Brain pericyte (primary cell): ENCODE measurements around the gene ARHGAP42.
A peak's percentile ranks its signal among the peaks of the same experiment; 100 is the strongest.
"Not testable (repeated sequence)": the region's sequence is repeated elsewhere in the genome, so short reads cannot be mapped to it uniquely, and the experiment has no call there.

Experiments used
- DNase-seq: peaks from one replicate; pipeline ENCODE4 v3.0.0-alpha.2; 2012; ENCODE audit warnings: low read depth, low spot score

Gene ARHGAP42, protein sequence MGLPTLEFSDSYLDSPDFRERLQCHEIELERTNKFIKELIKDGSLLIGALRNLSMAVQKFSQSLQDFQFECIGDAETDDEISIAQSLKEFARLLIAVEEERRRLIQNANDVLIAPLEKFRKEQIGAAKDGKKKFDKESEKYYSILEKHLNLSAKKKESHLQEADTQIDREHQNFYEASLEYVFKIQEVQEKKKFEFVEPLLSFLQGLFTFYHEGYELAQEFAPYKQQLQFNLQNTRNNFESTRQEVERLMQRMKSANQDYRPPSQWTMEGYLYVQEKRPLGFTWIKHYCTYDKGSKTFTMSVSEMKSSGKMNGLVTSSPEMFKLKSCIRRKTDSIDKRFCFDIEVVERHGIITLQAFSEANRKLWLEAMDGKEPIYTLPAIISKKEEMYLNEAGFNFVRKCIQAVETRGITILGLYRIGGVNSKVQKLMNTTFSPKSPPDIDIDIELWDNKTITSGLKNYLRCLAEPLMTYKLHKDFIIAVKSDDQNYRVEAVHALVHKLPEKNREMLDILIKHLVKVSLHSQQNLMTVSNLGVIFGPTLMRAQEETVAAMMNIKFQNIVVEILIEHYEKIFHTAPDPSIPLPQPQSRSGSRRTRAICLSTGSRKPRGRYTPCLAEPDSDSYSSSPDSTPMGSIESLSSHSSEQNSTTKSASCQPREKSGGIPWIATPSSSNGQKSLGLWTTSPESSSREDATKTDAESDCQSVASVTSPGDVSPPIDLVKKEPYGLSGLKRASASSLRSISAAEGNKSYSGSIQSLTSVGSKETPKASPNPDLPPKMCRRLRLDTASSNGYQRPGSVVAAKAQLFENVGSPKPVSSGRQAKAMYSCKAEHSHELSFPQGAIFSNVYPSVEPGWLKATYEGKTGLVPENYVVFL

DNA sequence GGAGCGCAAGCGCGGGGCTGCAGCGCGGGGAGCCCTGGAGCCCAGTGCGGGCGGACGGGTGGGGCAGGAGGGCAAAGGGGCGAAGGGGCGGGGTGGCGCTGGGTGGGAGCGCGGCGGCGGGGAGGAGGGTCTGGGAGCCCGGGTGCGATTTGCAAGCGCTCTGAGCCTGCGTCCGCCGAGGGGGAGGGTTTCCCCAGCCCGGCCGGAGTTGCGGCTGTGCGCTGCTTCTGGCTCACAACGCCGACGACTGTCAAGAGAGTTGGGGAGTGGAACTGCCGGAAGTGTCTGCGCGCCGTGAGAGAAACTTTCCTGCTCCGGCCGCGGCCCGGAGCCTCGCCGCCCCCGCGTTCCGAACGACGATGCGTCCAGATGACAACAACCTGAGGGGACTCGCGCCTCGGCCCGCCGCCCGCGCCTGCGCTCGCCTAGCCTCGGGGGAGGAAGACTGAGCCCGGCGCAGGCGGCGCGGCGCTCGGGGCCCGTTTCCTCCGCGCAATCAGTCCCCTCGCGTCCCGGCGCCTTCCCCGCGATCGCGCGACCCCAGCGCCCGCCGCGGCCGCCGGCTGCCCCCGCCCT is at the start of gene ARHGAP42:
Gene ARHGAP42 (plus strand): TSS at position 235 of the 576 bp plus-strand sequence. CDS start 391 bp downstream, outside the sequence.
- no peak for DNase-seq

DNA sequence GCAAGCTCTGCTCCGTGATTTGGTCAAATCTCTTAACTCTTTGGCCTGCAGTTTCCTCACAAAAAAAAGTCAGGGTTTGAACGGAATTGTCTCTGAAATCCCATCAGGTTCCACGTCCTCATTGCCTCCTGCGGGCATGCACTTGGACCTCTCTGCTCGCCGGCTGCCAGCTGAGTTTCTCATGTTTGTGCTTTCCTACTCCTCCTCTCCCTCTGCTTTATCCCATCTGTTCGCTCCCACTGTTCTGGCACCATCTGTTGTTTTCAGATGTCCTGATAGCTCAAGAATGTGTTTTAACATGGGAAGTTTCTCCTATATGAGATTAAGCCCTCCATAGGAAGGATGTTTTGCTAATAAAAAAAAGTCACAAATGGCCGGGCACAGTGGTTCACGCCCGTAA is 49.4 kb upstream of the ARHGAP42 start:
- peak; percentile 59 for DNase-seq

DNA sequence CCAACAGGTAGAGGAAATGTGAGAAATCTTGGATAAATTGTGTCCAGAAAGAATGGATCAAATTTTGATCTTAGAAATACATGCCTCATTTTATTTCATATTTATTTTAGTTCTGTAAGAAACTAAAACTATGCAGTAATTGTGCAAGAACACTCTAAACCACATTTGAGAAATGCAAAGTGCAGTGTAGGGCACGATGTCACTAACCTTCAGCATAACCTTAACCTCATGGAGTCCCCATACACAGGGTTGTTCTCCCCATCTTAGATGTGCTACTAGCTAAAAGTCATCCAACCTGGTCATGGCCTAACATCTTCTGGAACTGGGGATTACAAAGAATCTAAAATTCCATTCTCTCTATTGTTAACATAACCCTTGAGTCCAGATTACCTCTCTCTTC is 48.4 kb upstream of the ARHGAP42 start:
- DNase-seq, result no peak

DNA sequence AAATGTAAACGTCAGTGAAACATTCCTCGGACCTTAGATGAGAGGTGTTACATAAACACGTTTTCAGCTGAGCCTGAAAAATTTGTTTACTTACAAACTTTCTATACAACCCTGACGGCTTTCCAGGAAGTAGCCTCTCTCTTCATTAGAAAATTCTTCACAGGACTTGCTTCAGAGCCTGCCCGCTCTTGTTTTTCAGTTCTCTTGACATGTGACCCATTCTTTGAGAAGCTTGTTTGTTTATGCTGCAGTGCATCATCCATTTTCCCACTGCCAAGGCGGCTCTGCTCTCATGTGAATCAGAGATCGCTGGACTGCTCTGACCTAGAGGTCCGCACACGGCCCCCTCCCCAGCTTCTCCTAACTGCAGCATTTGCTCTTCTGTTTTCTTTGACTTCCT is 47.9 kb upstream of the ARHGAP42 start:
- DNase-seq, result peak; percentile 72

DNA sequence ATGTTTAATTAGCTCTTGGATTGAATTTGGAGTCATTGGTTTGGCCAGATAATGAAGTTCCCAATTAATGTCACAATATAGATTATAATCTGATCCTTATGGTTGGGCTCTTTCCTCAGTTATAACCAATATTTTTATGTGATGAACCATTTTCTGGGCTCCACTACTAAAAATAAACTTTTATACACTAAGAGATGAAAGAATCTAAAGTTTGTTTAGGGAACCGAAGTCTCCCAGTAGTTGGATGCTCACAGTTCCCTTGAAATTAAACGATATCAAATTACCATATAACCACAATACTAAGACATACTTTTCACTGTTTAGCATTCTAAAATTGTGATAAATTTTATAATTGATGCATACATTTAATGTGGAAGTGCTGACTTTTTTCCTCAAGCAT is 47.0 kb upstream of the ARHGAP42 start:
- DNase-seq, result no peak

DNA sequence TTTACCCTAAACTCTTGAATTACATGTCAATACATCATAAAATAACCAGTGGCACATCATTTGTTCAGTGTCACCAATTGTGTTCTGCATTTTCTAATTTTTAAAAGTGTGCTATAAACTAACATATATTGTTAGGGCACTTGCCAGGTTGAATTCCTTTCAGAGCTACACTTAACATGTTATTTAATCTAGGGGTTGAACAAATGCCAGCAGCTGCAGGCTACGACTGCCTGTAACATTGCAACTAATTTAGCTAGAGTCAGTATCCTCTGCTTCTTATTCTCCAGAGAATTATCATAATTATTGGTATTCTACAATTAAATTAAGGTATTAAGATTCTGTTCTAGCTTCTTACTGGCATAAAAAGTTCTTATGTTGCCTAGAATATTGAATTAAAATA is 46.4 kb upstream of the ARHGAP42 start:
- no peak for DNase-seq

DNA sequence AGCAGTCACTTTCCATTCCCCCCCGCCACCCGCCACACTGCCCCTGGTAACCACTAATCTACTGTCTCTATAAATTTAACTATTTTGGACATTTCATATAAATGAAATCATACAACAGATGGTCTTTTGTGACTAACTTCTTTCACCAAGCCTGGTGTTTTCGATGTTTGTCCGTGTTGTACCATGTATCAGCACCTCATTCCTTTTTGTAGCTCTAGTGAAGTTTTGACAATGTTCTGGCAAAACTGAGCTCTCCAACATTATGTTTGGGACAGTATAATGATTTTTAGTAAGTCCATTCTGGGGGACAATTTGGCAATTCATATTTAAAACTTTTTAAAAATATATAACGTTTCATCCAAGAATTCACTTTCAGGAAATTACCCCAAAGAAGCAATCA is 45.6 kb upstream of the ARHGAP42 start:
- DNase-seq, result no peak

DNA sequence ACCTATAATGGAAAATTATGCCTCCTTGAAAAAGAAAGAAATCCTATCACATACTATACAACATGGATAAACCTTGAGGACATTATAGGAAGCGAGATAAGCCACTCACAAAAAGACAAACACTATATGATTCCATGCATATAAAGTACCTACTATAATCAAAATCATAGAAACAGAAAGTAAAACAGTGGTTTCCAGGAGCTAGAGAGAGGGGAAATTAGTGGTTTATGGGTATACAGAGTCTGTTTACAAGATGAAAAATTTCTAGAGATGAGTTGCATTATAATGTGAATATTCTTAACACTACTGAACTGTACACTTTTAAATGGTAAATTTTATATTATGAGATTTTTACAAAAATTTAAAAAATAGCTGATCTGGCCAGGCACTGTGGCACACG is 40.5 kb upstream of the ARHGAP42 start:
- DNase-seq, result no peak

DNA sequence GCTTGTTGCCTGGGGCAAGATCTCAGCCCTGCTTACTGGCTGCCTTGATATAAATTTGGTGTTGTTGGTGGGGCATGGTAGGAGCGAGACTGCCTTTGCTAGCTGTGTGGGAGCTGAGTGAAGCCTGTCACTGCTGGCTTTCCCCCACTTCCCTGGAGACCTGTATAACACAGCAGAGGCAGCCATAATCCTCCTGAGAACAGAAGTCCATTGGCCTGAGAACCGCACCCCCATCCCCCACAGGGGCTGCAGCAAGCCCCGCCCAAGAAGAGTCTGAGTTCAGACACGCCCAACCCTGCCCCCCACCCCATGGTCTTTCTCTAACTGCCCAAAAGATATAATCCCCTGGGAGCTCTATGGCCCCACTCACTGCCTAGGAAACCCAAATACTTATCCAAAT is 39.2 kb upstream of the ARHGAP42 start:
- no peak for DNase-seq

DNA sequence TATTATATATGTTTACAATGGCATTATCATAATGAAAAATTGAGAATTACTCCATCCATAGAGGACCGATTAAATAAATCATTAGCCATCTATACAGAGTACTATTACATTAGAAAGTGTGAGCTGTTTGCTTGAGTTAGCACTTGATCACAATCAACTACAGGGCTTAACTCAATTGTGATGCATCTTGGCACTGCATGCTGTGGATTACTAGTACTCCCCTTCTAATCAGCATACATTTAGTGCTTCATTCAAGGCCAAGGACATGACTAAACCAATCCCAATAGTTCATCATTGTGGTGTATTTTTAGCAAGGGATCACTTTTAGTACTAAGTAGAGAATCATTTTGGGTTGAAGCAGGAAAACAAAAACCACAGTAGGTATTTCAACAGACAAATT is 23.5 kb upstream of the ARHGAP42 start:
- no peak for DNase-seq

DNA sequence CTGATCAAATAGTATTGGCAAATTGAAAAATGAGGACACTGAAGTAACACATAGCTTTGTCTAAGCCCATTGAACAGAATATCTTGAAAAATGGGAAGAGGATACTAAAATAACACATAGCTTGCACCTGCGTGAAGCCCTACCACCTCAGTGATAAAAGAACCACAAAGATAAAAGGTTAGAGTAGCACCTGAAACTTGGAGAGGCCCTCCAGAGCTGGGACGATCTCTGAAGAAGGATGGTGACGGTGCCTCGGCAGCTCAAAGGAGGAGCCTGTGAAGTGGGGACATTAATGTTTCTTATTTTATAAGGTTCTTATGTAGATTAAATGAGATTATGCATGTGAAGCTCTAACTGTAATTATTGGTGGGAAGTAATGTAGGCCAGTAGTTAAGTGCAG is 23.1 kb upstream of the ARHGAP42 start:
- no peak for DNase-seq

DNA sequence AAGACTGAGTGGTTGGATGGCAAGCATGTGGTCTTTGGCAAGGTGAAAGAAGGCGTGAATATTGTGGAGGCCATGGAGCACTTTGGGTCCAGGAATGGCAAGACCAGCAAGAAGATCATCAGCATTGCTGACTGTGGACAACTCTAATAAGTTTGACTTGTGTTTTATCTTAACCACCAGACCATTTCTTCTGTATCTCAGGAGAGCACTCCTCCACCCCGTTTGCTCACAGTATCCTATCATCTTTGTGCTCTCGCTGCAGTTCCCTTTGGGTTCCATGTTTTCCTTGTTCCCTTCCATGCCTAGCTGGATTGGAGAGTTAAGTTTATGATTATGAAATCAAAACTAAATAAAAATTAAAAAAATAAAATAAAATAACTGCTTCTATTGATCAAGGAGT is 20.3 kb upstream of the ARHGAP42 start:
- not testable (repeated sequence) for DNase-seq

DNA sequence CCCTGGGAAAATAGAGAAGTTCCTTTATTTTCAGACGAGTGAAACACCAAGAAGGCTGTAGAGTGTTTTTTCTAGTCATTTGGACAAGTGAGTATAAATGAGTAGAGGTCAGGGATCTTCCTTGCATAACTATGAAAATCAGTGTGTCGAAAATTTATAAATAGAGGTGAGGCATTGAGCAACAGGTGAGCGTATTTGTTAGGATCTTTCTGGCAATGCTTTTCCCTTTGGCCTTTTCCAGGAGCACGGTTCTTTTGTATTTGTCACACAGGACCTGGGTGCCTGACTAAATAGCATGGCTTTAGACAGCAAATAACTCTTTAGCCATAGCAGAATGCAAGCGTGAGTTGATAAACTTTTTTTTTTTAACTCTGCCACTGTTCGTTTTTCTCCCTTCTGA is 19.6 kb upstream of the ARHGAP42 start:
- no peak for DNase-seq

DNA sequence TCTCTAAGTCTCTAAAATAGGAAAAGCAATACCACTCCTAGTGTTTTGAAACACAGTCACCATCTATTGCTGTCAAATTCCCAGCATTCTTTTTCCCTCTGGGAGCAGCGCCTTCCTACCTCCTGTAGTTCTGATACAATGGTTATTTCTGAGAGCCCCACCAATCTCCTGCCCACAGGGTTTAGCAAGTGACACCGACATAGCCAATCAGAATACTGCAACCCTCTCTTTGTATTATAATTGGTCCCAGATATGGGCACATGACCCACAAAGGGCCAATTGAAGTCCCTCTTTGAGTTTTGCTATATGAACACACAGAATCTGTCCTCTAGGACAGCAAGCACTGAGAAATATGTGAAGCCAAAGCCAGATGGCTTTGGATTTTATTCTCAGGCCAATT is 16.9 kb upstream of the ARHGAP42 start:
- DNase-seq, result no peak

DNA sequence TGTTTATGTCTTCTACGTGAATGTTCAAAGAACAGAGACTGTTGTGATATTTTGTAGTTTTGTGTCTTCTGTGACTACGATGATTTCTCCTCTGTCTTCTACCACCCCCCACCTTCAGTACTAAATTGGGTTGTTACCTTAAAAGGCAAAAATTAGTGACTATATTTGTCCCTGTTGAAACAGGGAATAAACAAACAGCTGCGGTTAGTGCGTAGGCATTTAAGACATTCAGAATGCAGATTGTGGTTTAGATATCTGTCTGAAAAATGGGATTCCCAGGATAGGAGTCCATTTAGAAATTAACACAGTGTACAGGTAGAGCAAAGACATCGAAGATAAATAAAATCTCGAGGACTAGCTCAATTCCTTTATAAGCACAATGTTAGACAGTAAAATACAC is 15.6 kb upstream of the ARHGAP42 start:
- no peak for DNase-seq

DNA sequence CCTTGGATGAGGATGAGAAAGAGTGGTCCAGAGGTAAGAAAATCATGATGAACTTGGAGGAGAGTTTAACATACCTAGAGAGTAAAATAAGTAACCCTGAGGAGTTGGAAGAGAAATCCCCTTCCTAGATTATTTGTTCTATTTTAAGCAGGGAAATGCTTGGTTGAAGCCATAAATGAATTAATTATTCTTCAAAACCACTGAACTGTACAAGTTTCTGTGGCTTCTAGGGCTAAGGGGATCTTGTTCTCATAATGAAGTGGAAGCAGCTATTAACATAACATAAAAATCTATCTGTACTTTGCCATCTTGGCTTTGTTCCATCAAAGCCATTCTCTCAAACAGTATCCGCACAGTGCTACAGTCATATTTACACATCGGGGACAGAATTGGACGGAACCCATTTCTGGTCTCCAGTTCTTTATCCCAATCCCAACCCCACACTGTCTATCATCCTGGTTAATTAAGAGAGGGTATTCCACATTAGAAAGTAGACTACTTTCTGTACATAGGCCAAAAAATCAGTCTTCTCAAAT is 14.5 kb upstream of the ARHGAP42 start:
- no peak for DNase-seq

DNA sequence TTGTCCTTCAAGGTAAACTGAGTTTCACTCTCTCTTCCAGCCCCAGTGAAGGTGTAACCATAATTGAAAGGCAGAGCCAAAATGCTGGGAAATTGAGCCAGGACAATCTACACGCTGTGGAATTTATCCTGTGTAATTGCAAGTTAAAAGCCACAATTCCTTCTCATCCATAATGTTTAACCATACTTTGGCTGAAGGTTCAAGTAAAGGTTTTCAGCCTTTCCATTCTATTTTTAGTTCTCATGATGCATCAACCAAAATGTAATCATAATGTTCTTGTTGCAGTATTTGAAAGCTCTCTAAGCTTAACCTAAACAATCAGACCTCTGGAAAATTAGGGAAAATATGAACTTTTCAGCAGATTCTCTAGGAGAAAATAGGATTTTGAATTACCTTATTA is 14.0 kb upstream of the ARHGAP42 start:
- no peak for DNase-seq

DNA sequence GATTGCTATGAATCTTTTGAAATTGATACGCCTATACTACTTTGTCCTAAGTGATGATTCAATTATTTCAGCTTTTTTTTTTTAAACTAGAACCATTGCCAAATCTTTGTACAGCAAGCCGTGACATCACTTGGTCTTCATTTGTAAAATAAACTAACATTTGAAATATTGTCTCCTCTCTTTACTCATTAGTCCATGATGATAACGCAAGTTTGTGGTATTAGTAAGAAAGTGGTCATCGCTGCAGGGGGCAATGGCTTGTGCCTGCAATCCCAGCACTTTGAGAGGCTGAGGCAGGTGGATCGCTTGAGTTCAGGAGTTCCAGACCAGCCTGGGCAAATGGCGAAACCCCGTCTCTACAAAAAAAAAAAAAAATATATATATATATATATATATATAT is 12.9 kb upstream of the ARHGAP42 start:
- no peak for DNase-seq

DNA sequence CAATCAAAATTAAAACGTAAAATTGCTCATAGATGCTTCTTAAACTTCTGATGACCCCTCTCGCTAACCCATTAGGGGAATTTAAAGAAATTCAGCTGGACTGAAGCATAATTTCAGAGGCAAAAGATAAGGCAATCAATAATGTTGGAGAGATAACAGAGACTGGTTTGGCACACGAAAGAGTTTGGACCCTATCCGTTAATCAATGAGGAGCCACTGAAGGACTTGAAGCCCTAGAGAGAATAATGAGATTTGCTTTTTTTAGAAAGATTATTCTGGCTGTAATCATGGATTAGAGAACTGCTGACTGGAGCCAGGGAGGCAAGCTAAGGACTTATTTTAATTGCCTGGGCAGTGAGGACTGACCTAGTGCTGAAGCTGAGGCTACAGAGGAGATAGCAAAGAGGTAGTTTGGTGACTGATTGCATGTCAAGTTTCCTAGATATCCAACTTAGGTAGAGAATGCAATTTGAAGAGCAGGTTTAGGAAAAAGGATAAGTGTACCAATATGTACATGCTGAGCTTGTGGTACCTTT is 11.9 kb upstream of the ARHGAP42 start:
- DNase-seq, result no peak

DNA sequence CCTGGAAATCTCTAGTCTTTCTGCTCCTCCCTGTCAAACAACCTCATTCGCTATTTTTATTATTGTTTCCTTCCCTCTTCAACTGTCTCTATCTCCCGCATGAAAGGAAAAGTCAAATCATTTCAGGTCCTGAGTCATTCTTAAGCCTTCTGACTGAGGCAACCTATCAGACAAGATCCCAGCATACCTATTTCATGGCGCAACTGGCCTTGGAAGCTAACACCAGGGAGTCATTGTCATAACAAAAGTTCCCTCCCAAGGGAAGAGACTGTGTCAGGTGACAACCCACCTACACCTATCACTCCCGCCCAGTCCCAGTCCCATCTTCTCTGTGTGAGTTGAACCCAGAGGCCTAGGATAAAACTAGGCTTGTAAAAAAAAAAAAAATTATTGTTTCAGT is 10.2 kb upstream of the ARHGAP42 start:
- no peak for DNase-seq

DNA sequence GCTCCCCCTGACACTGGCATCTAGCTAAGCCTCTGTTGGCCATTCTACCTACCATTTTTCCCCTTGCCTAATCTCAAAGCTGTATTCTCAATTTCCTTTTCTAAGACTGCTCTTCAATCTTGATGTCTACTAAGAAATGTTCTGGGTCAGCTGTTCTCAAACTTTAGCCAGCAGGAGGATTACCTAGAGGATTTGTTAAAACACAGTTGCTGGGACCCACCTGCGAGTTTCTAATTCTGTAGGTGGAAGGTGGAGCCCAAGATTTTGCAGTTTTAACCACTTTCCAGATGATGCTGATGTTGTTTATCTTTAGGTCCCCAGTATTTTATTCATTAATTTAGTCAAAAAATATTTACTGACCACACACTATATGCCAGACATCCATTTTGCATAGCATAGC is 9.3 kb upstream of the ARHGAP42 start:
- DNase-seq, result no peak

DNA sequence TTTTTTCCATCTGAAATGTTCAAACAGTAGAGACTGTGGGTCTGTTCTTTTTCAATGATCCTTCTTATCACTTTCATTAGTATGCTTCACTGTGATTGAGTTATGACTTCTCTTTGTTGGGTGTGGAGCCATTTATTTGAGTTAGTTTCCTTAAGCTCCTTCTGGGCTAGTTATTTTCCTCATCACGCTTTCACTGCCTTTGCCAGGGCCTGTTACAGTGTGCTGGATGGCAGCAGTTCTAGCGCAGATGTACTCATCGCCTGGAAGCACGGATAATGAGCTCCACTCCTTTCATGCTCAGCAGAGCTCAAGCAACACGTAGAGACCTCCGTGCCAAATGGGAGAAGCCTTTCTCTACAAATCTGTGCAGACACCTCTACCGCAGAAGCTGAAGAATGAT is 7.0 kb upstream of the ARHGAP42 start:
- DNase-seq, result no peak
